Measurements from ENCODE around the gene MICAL2.

Gene MICAL2

DNA sequence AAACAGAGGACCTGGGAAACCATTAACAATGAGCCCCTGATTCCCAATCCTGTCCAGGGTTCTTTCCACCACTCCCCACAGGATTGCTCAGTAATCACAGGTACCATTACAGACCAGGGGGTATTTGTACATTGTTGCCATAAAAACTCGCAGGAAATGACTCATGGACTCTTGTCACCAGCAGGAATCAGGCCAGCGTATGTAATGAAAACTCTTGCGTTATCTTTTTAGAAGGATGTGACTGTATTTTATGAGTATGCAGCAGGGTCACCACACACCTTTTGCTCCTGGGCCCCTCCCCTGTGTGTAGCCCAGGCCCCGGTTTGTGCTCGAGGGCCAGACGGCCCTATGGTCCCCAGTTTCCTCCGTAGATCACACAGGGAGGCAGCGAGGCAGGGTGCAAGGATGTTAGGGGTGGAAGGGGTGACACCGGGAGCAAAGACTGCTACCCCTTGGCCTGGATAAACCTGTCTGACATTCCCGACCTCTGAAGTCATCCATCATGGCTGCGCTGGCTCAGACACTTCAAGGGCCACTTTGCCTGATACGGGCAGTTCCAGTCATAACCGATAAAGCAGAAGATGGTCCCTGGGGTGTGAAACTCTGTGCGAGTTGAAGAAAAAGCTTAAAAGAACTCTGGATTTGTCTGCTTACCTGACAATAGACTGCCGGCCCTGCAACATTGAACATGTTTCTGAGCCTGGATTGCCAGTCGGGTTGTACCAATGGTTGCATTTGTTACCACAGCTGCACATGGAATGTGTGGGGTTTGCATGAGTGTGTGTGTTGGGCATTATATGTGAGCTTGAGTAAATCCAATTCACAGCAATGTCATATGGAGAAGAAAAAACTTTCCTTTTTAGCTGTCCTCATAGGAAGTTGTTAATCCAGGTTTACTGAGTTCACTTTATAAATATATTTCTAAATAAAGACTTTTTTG, 56.9 kb downstream of the MICAL2 start:
- in situ Hi-C loops (cut with MboI; ENCODE audit: low sequenced_read_pairs): no loop called here

DNA sequence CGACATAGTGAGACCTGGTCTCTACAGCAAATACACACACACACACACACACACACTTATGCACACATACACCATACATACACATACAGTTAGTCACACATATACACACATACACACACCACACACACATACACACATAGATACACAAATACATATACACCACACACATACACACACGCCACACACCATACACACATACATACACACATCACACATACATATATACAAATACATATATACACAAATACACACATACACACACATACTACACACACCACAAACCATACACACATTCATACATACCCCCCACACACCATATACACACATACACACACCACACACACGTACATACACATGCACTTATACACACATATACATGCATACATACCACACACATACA, 57.7 kb downstream of the MICAL2 start:
- in situ Hi-C loops (cut with MboI; ENCODE audit: low sequenced_read_pairs): no loop called here

DNA sequence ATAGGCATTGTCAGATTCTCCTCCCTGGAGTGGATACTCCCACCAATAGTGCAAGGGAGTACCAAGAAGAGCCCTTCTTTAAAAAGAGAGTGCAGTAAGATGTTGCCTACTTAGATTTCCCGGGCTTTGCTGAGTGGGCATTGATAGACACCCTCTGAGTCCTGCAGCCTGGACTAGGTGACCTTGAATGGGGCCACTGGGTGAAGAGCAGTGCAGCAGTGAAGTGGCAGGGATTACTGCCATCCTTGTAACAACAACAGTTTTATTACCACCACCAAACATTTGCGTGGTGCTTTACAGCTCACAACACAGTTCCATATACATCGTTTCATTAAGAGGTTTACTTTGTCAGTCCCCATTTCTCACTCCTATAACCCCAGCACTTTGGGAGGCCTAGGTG, 59.4 kb downstream of the MICAL2 start:
- in situ Hi-C loops (cut with MboI; ENCODE audit: low sequenced_read_pairs): no loop called here

DNA sequence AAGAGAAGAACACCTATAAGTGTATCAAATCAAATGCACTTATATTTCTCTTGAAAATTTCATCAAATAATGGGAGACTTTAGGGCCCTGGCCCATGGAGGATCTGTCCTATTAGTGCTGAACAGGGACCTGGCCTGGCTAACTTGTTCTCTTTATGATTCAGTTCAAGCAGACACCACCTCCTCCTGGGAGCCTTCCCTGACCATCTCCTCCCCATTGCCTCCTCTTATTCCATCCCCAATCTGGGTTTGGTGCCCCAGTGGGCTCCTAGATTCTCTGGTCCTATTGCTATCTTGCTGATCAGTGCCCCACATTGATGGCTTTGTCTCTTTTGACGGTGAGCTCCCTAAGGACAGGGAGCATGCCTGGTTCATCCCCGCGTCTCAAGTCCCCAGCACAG, 60.1 kb downstream of the MICAL2 start:
- in situ Hi-C loops (cut with MboI; ENCODE audit: low sequenced_read_pairs): no loop called here

DNA sequence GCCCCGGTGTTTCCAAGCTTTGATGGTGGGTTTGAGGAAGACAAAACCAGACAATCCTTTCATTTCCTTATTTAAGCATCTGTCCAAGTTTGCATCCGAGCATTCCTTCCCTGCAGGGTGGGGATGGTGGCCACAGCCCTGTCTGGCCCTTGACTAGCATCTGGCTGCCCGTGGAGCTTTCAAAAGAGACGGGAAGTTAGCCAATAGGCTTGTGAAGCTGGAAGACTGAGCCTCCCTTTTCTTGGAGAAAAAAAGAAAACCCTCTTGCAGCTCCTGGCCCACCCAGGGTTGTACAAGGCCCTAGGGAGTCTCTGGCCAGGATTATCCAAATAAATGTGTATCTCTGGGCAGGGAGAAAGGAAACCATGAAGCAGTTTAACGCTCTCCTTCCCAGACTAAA, 60.6 kb downstream of the MICAL2 start:
- in situ Hi-C loops (cut with MboI; ENCODE audit: low sequenced_read_pairs): no loop called here

DNA sequence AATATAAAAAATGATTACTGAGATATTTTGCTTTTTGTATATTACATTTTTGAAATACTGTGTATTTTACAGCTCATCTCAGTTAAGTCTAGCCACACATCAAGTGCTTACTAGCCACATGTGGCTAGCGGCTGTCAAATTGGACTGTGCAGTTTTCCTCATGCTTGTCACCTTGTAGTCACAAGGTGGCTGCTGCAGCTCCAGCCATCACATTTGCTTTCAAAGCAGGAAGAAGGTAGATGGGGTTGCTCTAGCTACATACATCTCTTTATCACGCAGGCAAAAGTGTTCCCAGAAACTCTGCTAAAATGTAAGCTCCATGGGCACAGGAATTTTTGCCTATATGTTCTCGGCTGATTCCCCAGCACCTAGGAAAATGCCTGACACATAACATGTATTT, 61.5 kb downstream of the MICAL2 start:
- in situ Hi-C loops (cut with MboI; ENCODE audit: low sequenced_read_pairs): no loop called here

DNA sequence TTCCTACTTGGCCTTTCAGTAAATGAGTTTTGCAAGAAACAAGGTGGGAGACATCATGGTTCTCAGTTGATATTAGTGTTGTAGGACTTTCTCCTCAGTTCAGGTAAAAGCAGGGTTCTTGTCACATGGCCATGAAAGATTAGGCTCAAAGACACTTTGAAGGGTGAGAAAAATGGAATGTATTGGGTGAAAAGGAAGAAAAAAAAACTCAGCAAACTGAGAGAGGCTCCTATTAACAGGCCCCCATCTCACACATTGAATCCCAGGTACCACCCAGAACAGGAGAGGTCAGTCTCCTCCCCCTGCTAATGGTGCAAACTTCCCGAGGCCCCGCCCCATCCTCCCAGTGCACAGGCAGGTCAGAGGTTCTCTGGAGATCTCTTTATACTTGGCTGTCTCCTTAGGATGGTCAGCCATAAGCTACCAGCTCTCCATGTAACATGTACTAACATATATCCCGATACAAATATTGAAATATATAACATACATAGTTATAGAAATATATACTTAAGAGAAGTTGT, 62.2 kb downstream of the MICAL2 start:
- in situ Hi-C loops (cut with MboI; ENCODE audit: low sequenced_read_pairs): no loop called here

DNA sequence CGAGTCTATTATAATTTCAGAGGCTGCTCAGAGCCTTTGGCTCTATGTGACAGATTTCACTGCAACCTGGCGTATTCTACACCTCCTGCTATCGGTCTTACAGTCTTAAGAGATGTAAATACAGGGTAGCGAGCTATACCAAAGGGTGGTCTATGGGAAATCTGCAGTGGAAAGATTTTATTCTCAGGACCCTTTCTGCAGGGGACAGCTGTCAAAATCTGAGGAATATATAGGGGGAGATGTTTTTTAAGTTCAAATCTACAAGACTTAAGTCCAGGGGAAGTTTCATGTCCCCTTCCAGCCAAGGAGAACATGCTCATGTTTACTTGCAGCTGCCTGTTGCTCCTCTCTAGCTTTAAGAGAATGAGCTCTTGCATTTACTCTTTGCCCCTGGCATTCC, 62.7 kb downstream of the MICAL2 start:
- in situ Hi-C loops (cut with MboI; ENCODE audit: low sequenced_read_pairs): no loop called here

DNA sequence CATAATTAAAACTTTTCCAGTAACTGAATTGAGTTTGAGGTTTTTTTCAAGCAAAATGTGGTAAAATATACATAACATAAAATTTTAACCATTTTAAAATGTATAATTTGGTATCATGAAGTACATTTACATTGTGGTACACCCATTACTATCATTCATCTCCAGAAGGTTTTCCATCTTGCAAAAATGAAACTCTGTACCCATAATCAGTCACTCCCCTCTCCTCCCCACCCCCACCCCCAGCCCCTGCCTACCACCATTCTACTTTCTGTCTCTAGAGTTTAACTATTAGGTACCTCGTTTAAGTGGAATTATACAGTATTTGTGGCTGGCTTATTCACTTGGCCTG, 63.7 kb downstream of the MICAL2 start:
- in situ Hi-C loops (cut with MboI; ENCODE audit: low sequenced_read_pairs): no loop called here

DNA sequence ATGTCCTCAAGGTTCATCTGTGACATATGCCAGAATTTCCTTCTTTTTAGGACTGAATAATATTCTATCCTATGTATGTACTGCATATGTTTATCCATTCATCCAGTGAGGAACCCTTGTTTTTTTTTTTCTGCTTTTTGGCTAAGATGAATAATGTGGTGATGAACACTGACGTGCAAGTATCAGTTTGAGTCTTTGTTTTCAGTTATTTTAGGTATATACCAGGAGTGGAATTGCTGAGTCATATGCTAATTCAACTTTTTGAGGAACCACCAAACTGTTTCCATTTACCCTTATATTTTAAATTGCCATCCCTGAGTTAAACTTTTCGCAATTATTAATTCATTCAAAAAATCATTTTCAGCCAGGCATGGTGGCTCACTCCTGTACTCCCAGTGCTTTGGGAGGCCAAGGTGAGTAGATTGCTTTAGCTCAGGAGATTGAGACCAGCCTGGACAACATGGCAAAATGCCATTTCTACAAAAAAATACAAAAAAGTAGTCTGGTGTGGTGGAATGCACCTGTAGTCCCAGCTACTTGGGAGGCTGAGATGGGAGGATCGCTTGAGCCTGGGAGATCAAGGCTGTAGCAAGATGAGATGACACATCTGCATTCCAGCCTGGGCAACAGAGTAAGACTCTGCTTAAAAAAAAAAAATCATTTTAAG, 64.2 kb downstream of the MICAL2 start:
- in situ Hi-C loops (cut with MboI; ENCODE audit: low sequenced_read_pairs): no loop called here

DNA sequence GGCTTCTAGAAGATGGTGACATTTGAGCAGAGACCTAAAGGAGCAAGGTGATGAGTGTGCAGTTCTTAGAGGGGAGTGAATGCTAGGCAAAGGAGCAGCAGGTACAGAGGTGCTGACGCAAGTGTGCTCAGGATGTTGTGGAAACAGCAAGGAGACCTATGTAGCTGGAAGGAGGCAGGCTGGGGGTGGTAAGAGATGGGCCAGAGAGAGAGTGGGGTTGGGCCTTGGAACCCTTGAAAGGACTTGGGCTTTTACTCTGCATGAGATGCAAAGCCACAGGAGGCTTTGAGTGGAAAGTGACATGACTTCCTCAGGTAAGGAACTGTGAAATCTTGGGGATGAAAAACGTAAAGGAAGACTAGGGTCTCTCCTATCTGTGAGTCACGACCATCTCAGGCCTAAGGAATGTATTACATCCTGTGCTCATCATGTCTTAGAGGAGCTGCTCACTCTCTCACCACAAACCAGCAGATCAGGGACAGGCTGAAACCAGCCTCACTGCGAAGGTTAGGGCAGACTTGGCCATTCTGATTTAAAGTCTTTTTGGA, 65.4 kb downstream of the MICAL2 start:
- in situ Hi-C loops (cut with MboI; ENCODE audit: low sequenced_read_pairs): no loop called here

DNA sequence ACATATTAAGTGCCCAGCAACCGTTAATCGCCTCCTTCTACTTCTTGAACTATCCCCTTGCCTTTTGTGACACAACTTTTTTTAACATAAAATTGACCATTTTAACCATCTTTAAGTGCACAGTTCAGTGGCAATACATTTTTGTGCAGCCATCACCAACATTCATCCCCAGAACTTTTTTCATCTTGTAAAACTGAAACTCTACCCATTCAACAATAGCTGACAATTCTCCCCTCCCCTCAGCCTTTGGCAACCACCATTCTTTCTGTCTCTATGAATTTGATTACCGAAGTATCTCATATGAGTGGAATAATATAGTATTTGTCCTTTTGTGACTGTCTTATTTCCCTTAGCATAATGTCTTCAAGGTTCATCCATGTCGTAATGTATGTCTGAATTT, 66.0 kb downstream of the MICAL2 start:
- in situ Hi-C loops (cut with MboI; ENCODE audit: low sequenced_read_pairs): no loop called here

DNA sequence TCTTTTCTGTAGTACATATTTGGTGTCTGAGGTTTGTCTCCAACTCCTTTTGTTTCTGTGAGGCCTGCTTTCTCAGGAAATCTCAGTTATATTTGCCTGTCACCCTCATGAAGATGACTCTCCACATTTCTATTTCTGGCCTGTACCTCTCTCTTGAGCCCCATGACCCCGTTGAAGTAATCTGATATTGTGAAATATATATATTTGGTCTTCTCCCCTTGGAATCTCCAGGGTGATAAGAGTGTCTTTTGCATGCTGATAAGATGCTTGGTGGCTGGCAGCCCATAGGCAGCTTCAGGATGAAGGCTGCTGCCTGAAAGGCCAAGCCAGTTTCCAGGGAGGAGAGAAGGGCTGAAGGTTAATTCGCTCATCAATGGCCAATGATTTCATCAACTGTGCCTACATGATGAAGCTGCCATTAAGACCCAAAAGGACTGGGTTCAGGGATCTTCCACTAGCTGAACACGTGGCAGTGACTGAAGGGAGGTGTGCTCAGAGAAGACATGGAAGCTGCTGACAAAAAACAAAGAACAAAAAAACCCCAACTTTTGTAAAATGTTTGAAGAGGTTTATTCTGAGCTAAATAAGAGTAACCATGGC, 67.4 kb downstream of the MICAL2 start:
- in situ Hi-C loops (cut with MboI; ENCODE audit: low sequenced_read_pairs): no loop called here

DNA sequence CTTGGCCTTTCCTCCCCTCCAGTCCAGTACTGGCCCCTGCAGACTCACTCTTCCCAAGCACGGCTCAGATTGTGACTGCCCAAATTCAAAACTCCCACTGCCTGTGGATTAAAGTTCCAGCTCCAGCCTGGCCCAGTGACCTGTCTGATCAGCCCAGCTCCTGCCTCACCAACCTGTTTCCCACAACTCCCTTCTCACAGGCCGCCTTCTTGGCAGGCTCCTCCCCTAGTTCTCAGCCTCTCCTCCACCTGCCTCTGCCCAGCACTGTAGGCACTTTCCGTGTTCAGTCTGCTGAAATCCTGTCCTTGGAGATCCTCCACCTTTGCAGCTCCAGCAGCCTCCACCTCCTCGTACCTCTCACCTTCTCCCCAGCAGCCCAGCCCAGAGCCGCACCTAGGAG, 68.6 kb downstream of the MICAL2 start:
- in situ Hi-C loops (cut with MboI; ENCODE audit: low sequenced_read_pairs): no loop called here

DNA sequence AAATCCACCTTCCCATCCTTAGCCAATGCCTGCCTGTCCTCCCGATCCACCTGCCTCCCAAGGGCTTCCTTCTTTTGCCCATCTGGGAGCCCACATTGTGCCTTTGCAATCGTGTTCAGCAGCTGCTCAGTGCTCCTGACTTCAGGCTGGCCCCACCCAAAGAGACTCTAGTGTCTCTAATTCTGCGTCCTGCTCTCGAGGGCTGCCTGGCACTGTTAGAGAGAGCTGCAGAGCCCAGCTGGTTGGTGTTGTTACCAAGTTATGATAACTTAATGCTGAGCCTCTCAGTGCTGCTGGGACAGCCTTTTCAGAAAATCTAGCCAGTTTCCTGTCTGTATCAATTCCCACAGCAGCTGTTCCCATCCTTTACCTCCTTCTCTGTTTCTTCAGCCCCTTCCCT, 69.1 kb downstream of the MICAL2 start:
- in situ Hi-C loops (cut with MboI; ENCODE audit: low sequenced_read_pairs): no loop called here

DNA sequence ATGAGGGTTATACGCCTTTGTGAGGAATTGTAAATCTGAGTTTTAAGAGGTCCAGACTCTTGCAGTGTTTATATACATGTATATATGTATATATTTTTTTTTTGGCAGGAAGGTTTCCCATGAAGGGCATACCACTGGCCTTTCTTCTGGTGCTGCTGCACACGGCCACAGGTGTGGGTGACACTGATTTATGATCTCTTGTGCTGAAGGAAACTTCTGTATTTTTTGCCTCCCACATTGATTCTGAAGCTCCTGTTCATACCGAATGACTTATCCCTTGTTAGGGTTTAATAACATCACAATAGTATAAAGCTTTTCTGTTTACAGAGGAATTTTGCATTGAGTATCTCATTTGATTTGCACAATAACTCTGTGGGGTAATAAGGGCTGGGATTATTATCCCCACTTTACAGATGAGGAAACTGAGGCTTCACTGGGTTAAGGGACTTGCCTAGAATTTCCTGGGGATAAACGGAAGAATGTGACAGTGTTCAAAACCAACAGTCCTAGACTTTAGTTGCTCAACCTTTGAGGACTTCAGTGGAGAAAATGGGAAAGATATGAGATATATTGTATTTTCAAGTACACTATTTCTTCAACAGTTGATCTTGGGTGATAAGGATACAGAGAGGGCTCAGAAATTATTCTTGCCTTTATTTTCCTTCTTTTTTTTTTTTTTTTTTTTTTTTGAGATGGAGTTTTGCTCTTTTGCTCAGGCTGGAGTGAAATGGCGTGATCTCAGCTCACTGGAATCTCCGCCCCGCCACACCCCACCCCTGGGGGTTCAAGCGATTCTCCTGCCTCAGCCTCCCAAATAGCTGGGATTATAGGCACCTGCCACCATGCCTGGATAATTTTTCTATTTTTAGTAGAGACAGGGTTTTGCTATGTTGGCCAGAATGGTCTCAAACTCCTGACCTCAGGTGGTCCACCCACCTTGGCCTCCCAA, 70.1 kb downstream of the MICAL2 start:
- in situ Hi-C loops (cut with MboI; ENCODE audit: low sequenced_read_pairs): no loop called here

DNA sequence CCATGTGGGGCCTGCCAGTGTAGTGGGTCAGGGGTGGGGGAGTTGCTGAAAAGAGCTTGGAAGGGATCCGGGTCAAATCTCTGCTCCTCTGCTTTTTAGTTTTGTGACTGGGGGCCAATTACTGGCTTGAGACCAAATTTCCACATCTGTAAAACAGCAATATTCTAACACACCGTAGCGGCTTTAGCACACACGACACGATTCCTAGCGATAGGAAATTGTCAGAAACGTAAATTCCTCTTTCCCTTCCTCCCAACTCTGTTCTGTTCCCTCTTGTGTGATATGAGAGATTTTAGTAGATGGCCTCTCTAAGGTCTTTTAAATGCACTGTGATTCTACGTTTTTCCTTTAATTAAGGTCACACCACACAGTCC, 71.9 kb downstream of the MICAL2 start:
- in situ Hi-C loops (cut with MboI; ENCODE audit: low sequenced_read_pairs): no loop called here

DNA sequence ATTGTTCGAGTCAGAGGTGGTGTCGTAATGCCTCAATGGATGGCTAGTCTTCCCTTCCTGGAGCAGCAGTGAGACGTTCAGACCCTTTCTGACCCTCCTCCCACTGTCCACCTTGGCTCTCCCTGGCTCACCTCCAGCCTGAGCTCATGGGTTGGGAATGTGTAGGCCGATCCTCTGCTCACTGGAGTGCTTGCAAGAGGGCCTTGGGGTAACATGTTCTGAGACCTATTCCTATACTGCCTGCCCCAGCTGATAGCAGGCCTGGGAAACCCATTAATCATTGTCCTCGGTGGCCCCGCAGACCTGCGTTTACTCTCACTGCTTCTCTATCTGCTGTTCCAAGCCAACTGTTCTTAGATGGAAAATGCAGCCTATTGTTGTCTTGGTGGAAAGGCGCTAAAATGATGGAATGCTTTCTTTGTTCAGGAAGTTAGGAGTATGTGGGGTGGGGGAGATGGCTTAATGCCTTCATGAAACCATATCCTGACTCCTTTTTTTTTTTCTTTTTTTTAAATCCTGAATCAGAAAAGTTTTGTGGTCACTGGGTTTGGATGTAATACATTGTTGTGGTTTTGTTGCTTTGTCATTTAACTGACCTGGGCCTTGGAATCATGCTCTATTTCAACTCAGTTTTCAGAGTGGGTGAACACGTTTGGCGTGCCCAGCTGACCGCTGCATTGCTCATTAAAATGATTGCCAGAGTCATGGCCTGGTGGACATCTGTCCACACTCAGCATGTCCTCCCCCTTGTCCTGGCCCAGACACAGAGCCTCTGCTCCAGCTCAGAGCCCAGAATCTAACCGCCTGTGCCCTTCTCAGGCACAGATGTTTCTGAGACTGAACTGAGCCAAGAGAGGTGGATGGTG, 72.5 kb downstream of the MICAL2 start:
- in situ Hi-C loops (cut with MboI; ENCODE audit: low sequenced_read_pairs): no loop called here

DNA sequence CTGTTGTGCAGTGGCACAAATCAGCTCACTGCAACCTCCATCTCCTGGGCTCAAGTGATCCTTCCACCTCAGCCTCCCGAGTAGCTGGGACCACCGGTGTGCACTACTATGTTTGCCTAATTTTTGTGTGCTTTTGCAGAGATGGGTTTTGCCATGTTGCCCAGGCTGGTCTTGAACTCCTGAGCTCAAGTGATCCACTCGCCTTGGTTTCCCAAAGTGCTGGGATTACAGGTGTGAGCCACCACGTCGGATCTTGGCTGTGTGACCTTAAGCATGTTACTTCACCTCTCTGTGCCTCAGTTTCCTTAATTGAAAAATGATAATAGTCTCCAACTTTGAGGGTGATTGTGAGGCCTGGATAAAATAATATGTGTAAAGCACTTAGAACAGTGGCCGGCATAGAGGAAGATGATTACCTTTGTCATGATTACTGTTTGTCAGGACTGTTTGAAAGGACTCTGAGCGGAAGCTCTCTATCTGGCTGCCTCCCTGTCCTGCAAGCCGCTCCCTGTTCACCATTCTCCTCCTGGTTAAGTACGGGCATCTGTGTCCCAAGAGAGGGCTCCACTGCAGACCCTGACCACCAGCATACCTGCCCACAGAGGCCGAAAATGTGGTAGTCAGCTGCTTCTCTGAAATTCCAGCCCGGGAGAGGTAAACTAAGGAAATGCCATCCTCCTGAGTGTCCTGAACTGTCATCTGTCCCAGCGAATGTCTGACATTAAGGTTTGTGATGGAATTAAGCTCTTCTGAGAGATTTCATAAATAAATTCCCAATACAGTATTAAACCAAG, 73.6 kb downstream of the MICAL2 start:
- in situ Hi-C loops (cut with MboI; ENCODE audit: low sequenced_read_pairs): no loop called here

Measured in HL-60/S4 treated with retinoic acid at 250 ng/mL for 4 days and 3 days (cell line).